NCI-H2081 (cell line): Measurements from ENCODE around the gene LRRC42.

Experiments used
- DNase-seq, 2 experiments: peaks; one replicate each; lab custom pipeline; 2025; lab: John Stamatoyannopoulos, UW

The LRRC42 gene

GRCh38 chr1:54004481-54005049 lies 58.4 kb downstream of the LRRC42 start:
- DNase-seq = no peak

DNA sequence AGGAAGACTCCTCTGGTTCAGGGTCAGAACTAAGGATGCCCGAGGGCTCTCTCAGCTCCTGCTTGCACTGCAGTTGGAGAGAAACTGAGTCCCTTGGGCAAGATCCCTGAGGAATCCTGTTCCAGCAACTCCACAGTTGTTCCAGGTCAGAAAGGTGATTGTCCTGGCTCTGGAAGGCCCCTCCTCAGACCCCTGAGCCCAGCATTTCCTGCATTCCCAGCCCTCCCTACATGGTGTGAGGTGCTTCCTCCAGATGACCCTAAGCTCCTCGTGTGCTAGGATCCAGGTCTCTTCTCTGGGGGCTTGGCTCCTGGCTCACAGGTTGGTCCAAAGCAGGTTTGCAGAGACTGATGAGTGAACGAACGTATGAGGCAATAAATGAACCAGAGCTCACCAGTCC lies 60.4 kb downstream of the LRRC42 start:
- no peak for DNase-seq

DNA sequence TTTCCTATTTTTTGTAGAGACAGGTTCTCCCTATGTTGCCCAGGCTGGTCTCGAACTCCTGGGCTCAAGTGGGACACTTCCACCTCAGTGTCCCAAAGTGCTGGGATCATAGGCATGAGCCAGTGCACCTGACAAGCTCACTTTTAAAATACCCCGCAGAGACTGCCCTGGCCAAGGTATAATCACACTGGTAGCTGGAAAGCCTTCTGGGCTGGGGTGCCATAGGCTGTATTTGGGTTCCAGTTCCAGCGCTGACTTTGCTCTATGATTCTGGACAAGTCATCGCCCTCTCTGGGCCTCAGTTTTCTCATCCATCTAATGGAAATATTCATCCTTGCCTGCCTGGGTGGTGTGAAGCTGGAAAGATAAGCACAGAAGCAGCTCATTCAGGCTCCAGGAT lies 61.5 kb downstream of the LRRC42 start:
- DNase-seq = no peak

DNA sequence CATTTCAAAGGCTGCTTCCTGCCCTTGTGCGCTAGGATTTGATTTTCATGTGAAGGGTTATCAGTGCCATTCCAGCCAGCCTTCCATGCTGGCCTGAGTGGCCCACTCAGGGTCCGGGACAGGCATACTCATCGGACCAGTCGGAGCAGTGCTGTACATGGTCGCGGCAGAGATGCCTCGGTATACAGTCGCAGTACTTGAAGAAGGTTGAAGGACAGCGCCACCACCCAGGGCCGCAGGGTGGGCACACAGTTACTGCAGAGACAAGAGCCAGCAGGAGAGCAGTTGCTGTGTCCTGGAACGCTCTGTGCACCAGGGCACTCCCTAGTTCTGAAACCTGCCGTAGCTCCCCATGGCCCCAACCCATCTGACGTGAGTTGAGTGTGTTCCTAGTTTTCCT lies 62.7 kb downstream of the LRRC42 start:
- no peak for DNase-seq

DNA sequence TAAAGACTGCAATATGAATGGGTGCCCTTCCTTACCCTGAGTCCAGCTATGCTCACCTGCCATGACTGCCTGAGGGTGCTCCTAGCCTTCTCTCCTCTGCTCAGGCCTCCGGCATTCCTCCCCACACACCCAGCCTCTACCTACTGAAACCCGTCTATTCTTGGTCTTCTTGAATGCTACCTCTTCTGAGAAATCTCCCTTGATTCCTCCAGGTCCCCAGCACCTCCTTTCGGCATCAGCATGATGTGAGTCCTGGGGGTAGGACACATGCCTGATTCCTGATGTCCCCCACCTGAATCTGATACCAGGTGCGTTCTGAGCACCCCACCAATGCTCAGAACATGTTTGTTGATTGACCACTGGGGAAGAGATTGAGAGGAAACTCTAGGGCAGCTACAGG lies 63.3 kb downstream of the LRRC42 start:
- DNase-seq = no peak

GRCh38 chr1:54010415-54011117 lies 64.4 kb downstream of the LRRC42 start:
- no peak for DNase-seq

GRCh38 chr1:54011316-54012007 lies 65.3 kb downstream of the LRRC42 start:
- no peak for DNase-seq

DNA sequence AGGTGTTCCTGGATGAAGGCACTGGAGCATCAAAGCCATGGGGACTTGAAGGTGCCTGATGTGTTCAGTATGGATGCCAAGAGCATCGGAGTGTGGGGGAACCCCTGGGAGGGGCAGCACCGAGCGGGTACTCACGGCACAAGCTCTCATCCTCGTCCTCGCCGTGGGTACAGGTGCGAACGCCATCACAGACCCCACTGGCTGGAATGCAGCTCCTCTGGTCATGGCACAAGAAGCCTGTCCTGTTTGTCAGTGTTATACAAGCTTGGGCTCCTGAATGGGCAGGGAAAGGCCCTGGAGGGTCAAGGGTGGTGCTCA lies 65.8 kb downstream of the LRRC42 start:
- no peak for DNase-seq

GRCh38 chr1:54012863-54013262 lies 66.7 kb downstream of the LRRC42 start:
- no peak for DNase-seq

DNA sequence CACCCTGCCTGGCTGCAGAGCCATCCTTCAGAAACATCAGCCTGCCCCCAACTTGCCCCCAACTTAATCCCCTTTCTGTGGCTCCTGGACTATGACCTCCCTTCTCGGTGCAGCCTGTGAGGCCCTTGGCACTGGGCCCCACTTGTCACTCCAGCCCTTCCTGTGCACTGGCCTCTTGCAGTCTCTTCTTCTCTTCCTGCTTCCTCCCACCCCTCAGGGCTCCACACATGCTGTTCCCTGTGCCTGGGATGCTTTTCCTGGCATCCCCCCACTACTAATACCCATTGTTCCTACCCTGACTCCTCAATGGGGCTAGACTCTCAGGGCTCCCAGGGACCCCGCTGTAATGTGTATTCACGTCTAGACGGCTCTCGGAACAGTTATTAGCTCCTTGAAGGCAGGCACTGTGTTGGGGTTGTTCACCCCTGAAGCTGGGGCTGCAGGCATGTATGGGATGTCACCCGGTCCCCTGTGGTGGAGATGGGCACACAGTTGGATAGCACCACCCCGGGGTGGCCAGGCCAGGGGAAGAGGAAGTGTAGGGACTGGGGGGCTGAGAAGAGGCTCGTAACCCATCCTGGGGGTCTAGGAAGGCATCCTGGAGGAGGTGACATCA lies 67.4 kb downstream of the LRRC42 start:
- no peak for DNase-seq

GRCh38 chr1:54014009-54014629 lies 68.0 kb downstream of the LRRC42 start:
- DNase-seq = no peak

DNA sequence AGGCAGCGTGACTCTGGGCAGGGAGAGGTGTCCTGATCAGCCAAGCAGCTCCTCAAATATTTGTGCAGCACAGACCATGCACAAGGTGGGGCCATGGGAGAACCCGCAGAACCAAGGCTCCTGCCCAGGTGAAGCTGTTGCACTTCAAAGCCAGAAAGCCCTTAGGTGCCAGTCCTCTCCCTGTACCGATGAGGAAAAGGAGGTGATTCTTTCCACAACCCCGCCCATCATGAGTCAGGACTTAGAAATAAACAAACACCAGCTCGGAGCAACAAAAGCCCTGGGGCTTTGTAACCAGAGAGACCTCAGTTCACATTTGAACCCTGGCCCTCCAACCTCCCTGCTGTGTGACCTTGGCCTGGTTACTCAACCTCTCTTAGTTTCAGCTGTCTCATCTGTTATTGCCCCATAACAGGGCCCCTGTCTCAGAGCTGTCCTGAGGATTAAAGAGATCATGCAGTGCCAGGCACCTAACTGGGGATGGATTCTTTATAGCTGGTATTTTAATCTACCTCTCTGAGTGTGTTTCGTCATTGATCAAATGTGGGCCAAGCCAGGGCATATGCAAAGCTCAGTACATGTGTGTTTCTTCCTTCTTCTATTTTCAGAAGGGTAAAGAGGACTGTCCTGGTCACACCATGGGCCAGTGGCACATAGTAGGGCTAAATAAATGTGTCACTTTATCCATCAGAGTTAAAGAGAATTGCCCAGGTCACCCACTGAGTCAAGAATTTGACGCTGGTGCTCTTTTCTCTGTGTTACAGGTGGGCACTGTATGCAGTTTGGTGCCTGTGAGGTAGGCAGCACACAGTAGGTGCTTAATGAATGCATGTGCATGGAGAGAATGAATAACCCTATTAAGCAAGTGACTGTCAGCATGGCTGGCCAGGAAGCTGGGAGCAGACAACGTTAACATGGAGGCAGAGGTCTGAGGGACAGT lies 70.5 kb downstream of the LRRC42 start:
- peak; percentile 15 to 48 for DNase-seq
